ENCODE results near the gene ETV7.

The ETV7 gene

DNA sequence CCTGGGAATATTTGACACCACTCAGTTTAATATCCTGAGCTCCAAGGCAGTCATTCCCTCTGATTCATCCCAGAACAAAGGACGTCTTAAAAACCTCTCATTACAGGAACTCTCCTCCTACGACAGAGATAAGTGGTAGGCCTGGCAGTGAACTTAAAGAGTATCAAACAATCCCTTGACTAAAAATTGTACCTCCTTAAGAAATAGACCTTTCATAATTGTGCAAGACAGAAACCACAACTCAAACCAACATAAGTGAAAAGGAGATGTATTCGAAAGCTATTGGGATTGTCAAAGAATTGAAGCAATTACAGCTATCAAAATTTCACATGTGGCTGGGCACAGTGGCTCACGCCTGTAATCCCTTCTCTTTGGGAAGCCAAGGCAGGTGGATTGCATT lies 31.6 kb downstream of the ETV7 start:
- TF ChIP-seq, protein P1, sequence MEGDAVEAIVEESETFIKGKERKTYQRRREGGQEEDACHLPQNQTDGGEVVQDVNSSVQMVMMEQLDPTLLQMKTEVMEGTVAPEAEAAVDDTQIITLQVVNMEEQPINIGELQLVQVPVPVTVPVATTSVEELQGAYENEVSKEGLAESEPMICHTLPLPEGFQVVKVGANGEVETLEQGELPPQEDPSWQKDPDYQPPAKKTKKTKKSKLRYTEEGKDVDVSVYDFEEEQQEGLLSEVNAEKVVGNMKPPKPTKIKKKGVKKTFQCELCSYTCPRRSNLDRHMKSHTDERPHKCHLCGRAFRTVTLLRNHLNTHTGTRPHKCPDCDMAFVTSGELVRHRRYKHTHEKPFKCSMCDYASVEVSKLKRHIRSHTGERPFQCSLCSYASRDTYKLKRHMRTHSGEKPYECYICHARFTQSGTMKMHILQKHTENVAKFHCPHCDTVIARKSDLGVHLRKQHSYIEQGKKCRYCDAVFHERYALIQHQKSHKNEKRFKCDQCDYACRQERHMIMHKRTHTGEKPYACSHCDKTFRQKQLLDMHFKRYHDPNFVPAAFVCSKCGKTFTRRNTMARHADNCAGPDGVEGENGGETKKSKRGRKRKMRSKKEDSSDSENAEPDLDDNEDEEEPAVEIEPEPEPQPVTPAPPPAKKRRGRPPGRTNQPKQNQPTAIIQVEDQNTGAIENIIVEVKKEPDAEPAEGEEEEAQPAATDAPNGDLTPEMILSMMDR (IDR thresholded peaks at IDR 0.05) = no peak
- no peaks in the 10 kb centered on the region for H3K9me3 ChIP-seq
- no peaks in the 10 kb centered on the region for H3K36me3 ChIP-seq

DNA sequence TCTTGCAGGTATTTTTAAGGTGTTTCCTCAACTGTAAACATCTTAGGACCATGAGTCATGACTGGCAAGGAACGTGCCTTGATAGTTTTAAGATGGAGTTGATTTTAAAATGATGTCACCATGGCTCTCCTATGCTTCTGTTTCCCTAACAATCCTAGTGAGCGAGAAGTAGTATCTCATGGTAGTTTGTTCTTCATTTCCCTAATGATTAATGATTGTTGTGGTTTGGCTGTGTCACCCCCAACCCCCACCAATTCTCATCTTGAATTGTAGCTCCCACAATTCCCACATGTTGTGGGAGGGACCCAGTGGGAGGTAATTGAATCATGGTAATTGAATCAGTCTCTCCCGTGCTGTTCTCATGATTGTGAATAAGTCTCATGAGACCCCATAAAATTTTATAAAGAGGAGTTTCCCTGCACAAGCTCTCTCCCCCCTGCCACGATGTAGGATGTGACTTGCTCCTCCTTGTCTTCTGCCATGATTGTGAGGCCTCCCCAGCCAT lies 34.0 kb downstream of the ETV7 start:
- Histone ChIP-seq H3K4me3 (ENCODE audit: low read depth in 1 of 2, low read length in 1 of 2) (no peak overlapping the region), H3K9me3 (no peaks in the 10 kb centered on the region), H3K36me3 (no peaks in the 10 kb centered on the region), H3K4me1 (ENCODE audit: control insufficient read depth in 1 of 2, insufficient read depth in 1 of 2, low read depth in 1 of 2, low read length in 1 of 2) (peaks cover 8 to 13% of the 10 kb centered on the region in 2 experiments), H3K27me3 (no peaks in the 10 kb centered on the region), H3K27ac (no peak overlapping the region)
- TF ChIP-seq, protein P1 (IDR thresholded peaks at IDR 0.05) = no peak

More for the DNA sequence above, 31.6 kb downstream of the ETV7 start:
- Histone ChIP-seq H3K27ac (no peak overlapping the region), H3K27me3 (no peaks in the 10 kb centered on the region), H3K4me3 (ENCODE audit: low read depth in 1 of 2, low read length in 1 of 2) (no peak overlapping the region), H3K4me1 (ENCODE audit: control insufficient read depth in 1 of 2, insufficient read depth in 1 of 2, low read depth in 1 of 2, low read length in 1 of 2) (peaks cover 14 to 20% of the 10 kb centered on the region in 2 experiments)

DNA sequence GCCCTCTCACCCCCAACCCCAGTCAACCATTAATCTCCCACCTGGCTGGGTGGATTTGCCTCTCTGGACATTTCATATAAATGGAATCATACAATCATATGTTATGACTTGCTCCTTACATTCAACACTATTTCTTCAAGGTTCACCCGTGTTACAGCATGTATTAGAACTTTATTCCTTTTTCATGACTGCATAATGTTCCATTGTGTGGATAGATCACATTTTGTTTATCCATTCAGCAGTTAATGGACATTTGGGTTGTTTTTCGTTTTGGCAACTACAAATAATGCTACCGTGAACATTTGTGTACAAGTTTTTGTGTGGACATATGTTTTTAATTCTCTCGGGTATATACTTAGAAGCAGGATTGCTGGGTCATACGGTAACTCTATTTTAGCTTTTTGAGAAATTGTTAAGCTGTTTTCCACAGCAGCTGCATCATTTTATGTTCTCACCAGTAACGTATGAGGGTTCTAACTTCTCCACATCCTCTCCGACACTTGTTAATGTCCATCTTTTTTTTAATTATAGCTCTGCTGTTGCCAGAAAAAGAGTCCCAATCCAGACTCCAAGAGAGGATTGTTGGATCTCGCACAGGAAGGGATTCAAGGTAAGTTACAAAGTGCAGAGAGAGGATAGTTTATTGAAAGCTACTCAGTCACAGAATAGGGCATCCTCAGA lies 34.9 kb downstream of the ETV7 start:
- TF ChIP-seq, protein P1 (IDR thresholded peaks at IDR 0.05) = no peak
- Histone ChIP-seq H3K9me3 (no peaks in the 10 kb centered on the region), H3K4me1 (ENCODE audit: control insufficient read depth in 1 of 2, insufficient read depth in 1 of 2, low read depth in 1 of 2, low read length in 1 of 2) (peaks cover 8 to 13% of the 10 kb centered on the region in 2 experiments), H3K4me3 (ENCODE audit: low read depth in 1 of 2, low read length in 1 of 2) (no peak overlapping the region), H3K27ac (no peak overlapping the region), H3K27me3 (no peaks in the 10 kb centered on the region), H3K36me3 (no peaks in the 10 kb centered on the region)

DNA sequence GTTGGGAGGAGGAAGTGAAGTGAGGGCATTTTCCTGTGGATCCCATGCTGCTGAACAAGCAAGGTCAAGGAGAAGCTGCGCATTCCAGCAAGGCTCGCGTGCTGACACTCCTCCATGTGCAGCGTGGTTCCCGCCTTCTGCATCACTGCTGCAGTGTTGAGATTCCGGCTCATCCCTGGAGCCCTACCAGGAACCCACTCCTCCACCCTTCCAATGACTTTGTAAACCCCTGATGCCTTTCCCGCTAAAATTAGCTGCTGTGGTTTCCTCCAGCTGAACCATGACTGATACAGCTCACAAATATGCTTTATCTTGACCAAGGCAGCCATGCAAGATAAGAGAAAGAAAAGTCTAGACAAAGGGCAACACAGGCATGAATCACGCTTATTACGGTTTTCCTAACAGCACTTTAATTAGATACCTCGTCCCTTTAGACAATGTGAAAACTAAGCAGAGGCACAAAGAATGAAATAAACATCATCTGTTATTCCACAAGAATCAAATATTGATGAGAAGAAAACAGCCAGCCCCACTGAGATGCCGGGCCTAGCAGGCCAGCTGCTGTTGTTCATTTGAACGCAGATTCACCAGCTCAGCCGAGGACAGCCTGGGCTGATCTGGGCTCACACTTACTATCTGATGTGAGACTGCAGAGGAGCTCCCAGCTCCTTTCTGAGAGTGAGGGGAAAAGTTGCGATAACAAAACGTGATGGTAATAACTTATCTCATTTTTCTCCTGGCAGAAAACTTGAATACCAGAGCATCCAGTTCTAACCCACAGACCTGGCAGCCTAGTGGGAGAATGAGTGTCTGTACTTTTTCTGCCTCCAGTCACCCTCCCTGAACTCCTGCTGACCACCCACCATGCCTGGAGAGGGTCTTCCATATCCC lies 36.5 kb downstream of the ETV7 start:
- H3K4me1 ChIP-seq (ENCODE audit: control insufficient read depth in 1 of 2, insufficient read depth in 1 of 2, low read depth in 1 of 2, low read length in 1 of 2) = peaks cover 2 to 6% of the 10 kb centered on the region in 2 experiments
- TF ChIP-seq, protein P1 (IDR thresholded peaks at IDR 0.05) = no peak
- no peak overlapping the region for H3K27ac ChIP-seq
- H3K36me3 ChIP-seq = no peaks in the 10 kb centered on the region
- no peak overlapping the region for H3K4me3 ChIP-seq (ENCODE audit: low read depth in 1 of 2, low read length in 1 of 2)
- H3K9me3 ChIP-seq = no peaks in the 10 kb centered on the region
- no peaks in the 10 kb centered on the region for H3K27me3 ChIP-seq

DNA sequence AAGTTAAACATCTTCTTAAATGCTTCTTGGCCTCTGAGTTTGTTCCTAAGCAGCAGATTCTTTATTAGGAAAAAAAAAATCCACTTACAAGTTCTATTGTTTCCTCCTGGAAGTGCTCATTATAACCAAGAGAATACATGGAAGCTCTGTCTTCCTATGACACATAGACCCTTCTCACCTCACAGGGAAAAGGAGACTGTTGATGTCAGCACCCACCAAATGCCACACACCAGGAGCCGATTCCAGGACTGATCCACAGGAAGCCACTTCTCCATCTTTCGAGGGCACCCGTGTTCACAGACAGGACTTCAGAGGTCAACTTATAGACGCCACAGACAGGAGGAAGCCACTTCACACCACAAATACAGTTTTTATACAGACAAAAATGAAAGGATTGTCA lies 37.4 kb downstream of the ETV7 start:
- TF ChIP-seq, protein P1 (IDR thresholded peaks at IDR 0.05) = no peak
- H3K27ac ChIP-seq = no peak overlapping the region
- H3K9me3 ChIP-seq = no peaks in the 10 kb centered on the region
- H3K36me3 ChIP-seq = no peaks in the 10 kb centered on the region
- H3K4me1 ChIP-seq (ENCODE audit: control insufficient read depth in 1 of 2, insufficient read depth in 1 of 2, low read depth in 1 of 2, low read length in 1 of 2) = no peaks in the 10 kb centered on the region
- no peak overlapping the region for H3K4me3 ChIP-seq (ENCODE audit: low read depth in 1 of 2, low read length in 1 of 2)
- no peaks in the 10 kb centered on the region for H3K27me3 ChIP-seq

Measured in neutrophil (primary cell).